ENCODE data around the gene TMEM201.

TMEM201 gene

GRCh38 chr1:9601942-9602793 is 13.5 kb downstream of the TMEM201 start:
- no peak for DNase-seq (ENCODE audit: low read depth)
- TF ChIP-seq CTCF (IDR thresholded peaks at IDR 0.05; ENCODE audit: low read length, missing control alignments), result no peak
- H3K4me3 ChIP-seq (replicated peaks; ENCODE audit: low read depth, low read length), result no peak overlapping the region

DNA sequence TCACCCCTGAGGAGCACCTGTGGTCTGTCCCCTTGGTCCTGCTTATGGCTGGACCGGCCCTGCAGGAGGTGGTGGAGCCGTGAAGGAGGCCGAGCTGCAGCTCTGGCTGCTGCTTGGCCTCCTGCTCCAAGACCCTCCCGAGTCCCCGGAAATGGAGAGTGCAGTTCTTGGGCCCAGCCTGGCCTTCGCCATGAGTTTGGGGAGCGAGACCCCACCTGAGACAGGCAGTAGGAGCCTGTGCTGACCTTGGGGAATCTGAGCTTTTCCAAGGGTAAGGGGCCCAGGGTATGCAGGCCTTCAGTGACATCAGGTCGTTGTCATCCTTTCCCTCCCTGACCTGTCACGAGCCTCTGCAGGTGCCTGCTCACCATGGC is 14.1 kb downstream of the TMEM201 start:
- no peak overlapping the region for H3K4me3 ChIP-seq (replicated peaks; ENCODE audit: low read depth, low read length)
- DNase-seq (ENCODE audit: low read depth), result no peak

GRCh38 chr1:9603307-9603706 is 14.6 kb downstream of the TMEM201 start:
- no peak for TF ChIP-seq CTCF (IDR thresholded peaks at IDR 0.05; ENCODE audit: low read length, missing control alignments)
- no peak for DNase-seq (ENCODE audit: low read depth)
- H3K4me3 ChIP-seq (replicated peaks; ENCODE audit: low read depth, low read length), result no peak overlapping the region

More for the DNA sequence above, 14.1 kb downstream of the TMEM201 start:
- no peak for TF ChIP-seq CTCF (IDR thresholded peaks at IDR 0.05; ENCODE audit: low read length, missing control alignments)

GRCh38 chr1:9603766-9604753 is 15.3 kb downstream of the TMEM201 start:
- TF ChIP-seq CTCF (IDR thresholded peaks at IDR 0.05; ENCODE audit: low read length, missing control alignments), result no peak
- DNase-seq (ENCODE audit: low read depth), result no peak
- no peak overlapping the region for H3K4me3 ChIP-seq (replicated peaks; ENCODE audit: low read depth, low read length)

DNA sequence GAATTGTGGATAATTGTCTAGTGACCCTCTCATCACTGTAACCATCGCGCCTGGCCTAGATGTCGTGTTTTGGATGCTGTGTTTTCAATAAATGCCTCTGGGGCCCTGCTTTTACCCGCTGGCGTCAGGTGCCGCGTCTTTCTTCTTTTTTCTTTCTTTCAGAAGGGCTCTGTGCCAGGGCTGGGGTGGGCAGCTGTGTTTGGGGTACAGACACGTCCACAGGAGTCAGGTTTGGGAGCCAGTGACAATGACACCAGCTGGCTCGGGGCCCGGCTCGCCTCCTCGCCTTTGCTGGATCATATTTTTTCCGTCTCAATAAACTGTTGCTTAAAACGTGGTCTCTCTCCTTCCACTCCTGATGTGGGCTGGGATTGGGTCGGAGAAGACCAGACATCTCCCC is 16.1 kb downstream of the TMEM201 start:
- no peak for TF ChIP-seq CTCF (IDR thresholded peaks at IDR 0.05; ENCODE audit: low read length, missing control alignments)
- DNase-seq (ENCODE audit: low read depth), result no peak
- no peak overlapping the region for H3K4me3 ChIP-seq (replicated peaks; ENCODE audit: low read depth, low read length)

DNA sequence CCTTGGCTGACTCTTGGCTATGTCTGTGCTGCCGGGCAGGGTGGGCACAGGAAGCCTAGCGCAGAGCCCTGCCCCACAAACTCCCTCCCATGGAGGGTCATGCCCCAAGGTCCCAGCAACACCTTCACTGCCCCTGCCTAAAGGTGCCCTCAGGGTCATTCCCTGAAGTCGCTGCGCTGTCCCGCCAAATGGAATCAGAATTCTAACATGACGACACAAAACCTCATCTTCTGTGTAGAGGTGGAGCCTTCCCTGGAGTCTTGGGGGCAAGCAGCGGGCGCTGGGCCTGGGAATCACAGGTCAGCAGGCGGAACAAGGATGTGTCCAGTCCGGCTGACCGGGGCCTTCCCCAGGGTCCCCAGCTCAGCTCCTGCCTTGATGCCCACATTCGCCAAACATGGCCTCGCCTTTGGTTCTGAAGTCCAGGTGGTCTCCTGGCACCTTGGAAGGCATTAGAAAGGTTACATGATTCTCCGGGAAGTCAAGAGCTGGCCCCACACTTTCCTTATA is 17.3 kb downstream of the TMEM201 start:
- no peak for DNase-seq (ENCODE audit: low read depth)
- H3K4me3 ChIP-seq (replicated peaks; ENCODE audit: low read depth, low read length), result no peak overlapping the region
- TF ChIP-seq CTCF (IDR thresholded peaks at IDR 0.05; ENCODE audit: low read length, missing control alignments), result no peak
